ENCODE results near the gene FDX1.

DNA sequence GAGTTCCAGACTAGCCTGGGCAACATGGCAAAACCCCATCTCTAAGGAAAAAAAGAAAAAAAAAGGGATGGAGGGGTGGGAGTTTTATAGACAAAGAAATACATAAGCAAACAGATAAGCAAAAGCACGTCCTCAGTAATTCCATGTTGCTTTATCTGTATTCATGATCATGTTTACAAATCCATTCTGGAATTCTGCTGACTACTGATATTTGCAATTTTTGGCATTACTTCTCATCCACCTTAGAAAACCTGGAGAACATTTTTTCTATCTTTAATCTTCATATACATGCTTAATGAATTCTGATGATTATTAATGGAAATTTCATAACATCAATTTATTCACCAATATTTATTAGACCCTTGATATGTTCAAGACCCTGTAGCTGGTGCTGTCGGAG, 1.7 kb upstream of the FDX1 start:
- no peak for TF ChIP-seq GATA3 (IDR thresholded peaks at IDR 0.05; ENCODE audit: low read depth, low read length)
- TF ChIP-seq GATA2 (IDR thresholded peaks at IDR 0.05; ENCODE audit: low read depth, low read length), result no peak
